Breast epithelium (tissue), 3 donors: ENCODE results near the gene CYP2D6.

Experiments used
- CTCF ChIP-seq, 3 donors: fragments of 450-650 bp; IDR thresholded peaks; one replicate each; pipeline ENCODE4 v1.5.1; 2016 to 2017; ENCODE audit warnings: antibody characterized with exemption in 3 of 3, mild to moderate bottlenecking in 3 of 3, moderate library complexity in 3 of 3
- POLR2A ChIP-seq: fragments of 450-650 bp; IDR thresholded peaks from one replicate; pipeline ENCODE4 v1.6.1; 2016; ENCODE audit warnings: antibody characterized with exemption, mild to moderate bottlenecking, moderate library complexity
- POLR2AphosphoS5 ChIP-seq, 3 donors: sonication (generic); formaldehyde crosslinking; IDR thresholded peaks; one replicate each; pipeline ENCODE4 v1.6.1; 2017; ENCODE audit warnings: antibody characterized with exemption in 3 of 3

- TF ChIP-seq CTCF (IDR thresholded peaks at IDR 0.05), result no peak
- no peak for TF ChIP-seq POLR2AphosphoS5 (IDR thresholded peaks at IDR 0.05)
- TF ChIP-seq POLR2A, result no peak
Observed at GRCh38 chr22:42156598-42156997, 26.0 kb upstream of the CYP2D6 start.
